Smooth muscle cell (in vitro differentiated cells): ENCODE results near the gene PTP4A2. TPM values are rescaled to one million over a fixed set of nuclear protein-coding genes. Genes with fewer than 3 reads are reported as not detected.

Experiments used
- DNase-seq: peaks from one replicate; lab custom pipeline; 2025; ENCODE audit not compliant: unreplicated experiment; lab: John Stamatoyannopoulos, UW
- H2AFZ ChIP-seq: fragments of 200-600 bp; sonication (generic); 2 replicates; pipeline ENCODE4 v1.6.0; 2016; ENCODE audit warnings: antibody characterized with exemption, low read depth, mild to moderate bottlenecking
- H3F3A ChIP-seq: fragments of 200-600 bp; sonication (generic); 2 replicates; pipeline ENCODE4 v1.6.0; 2017; ENCODE audit warnings: antibody characterized with exemption, low read depth
- H3K27ac ChIP-seq: fragments of 200-600 bp; sonication (generic); 2 replicates; pipeline ENCODE4 v1.5.1; 2016; ENCODE audit warnings: low read depth, mild to moderate bottlenecking
- H3K27me3 ChIP-seq: fragments of 200-600 bp; sonication (generic); 2 replicates; pipeline ENCODE4 v1.6.1; 2016; ENCODE audit warnings: low read depth, mild to moderate bottlenecking
- H3K36me3 ChIP-seq: fragments of 200-600 bp; sonication (generic); 2 replicates; pipeline ENCODE4 v1.5.1; 2016; ENCODE audit warnings: low read depth
- H3K4me1 ChIP-seq: fragments of 200-600 bp; sonication (generic); 2 replicates; pipeline ENCODE4 v1.5.1; 2016; ENCODE audit warnings: low read depth
- H3K4me2 ChIP-seq: fragments of 200-600 bp; sonication (generic); 2 replicates; pipeline ENCODE4 v1.6.0; 2016; ENCODE audit warnings: mild to moderate bottlenecking
- H3K4me3 ChIP-seq: fragments of 200-600 bp; sonication (generic); 2 replicates; pipeline ENCODE4 v1.5.1; 2016; ENCODE audit warnings: mild to moderate bottlenecking
- H3K79me2 ChIP-seq: fragments of 200-600 bp; sonication (generic); 2 replicates; pipeline ENCODE4 v1.6.0; 2016; ENCODE audit warnings: low read depth, mild to moderate bottlenecking
- H3K9ac ChIP-seq: fragments of 200-600 bp; sonication (generic); 2 replicates; pipeline ENCODE4 v1.6.0; 2016; ENCODE audit warnings: low read depth
- H3K9me3 ChIP-seq: fragments of 200-600 bp; sonication (generic); replicated peaks from 2 replicates; pipeline ENCODE4 v1.5.1; 2016; ENCODE audit warnings: low read depth
- H4K20me1 ChIP-seq: fragments of 200-600 bp; sonication (generic); 2 replicates; pipeline ENCODE4 v1.6.0; 2016; ENCODE audit warnings: low read depth
- WGBS: methylation state at CpG from one replicate; pipeline ENCODE4 v1.1.7; 2016; ENCODE audit warnings: low lambda C conversion rate; 5-methylcytosine and 5-hydroxymethylcytosine counted together
- polyA plus RNA-seq: library from polyadenylated mRNA; unstranded; fragments of >200 nt; fragmentation: Nextera tagmentation; extraction: Ambion mirVana; gene quantifications from 2 replicates; pipeline ENCODE4 v1.2.1, GENCODE V29; 2016
- total RNA-seq: library from RNA; depleted of rRNA; stranded (reverse); fragments of >200 nt; gene quantifications from 2 replicates; pipeline ENCODE4 v1.2.3, GENCODE V29; 2014
- TF ChIP-seq, protein P1 (sequence below): fragments of 200-600 bp; sonication (generic); IDR thresholded peaks from 2 replicates; pipeline ENCODE4 v1.5.1; 2017; ENCODE audit warnings: borderline replicate concordance, mild to moderate bottlenecking, antibody characterized with exemption; ENCODE audit not compliant: insufficient read depth, poor library complexity, severe bottlenecking

The PTP4A2 gene
- total and polyA plus RNA-seq, 2 experiments from 2014 or later = 334 to 460 TPM

DNA sequence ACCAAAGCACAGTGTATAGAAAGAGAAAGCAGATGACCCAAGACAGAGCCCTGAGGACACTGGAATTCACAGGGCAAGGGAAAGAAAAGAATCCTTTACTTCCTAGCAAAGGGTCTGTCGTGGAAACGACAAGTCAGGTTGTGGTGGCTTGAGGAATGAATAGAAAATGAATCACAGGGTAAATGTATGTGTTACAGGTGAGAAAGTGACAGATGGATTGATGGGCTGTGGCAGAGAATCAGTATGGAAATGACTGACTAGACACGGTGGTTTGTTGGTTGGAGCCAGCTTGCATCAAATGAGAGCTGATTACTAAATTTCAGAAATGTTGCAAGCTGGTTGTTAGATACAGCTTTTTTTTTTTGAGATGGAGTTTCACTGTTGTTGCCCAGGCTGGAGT, 46.9 kb downstream of the PTP4A2 start:
- H3K27ac ChIP-seq = no peak overlapping the region
- H3K9me3 ChIP-seq = no peaks in the 10 kb centered on the region
- no peak overlapping the region for H3K4me3 ChIP-seq
- no peak for DNase-seq
- H2AFZ ChIP-seq = no peak overlapping the region
- H3K79me2 ChIP-seq = no peaks in the 10 kb centered on the region
- H3K4me2 ChIP-seq = no peak overlapping the region
- no peaks in the 10 kb centered on the region for H3K27me3 ChIP-seq
- no peaks in the 10 kb centered on the region for H3K36me3 ChIP-seq
- H3K9ac ChIP-seq = no peak overlapping the region
- TF ChIP-seq, protein P1, sequence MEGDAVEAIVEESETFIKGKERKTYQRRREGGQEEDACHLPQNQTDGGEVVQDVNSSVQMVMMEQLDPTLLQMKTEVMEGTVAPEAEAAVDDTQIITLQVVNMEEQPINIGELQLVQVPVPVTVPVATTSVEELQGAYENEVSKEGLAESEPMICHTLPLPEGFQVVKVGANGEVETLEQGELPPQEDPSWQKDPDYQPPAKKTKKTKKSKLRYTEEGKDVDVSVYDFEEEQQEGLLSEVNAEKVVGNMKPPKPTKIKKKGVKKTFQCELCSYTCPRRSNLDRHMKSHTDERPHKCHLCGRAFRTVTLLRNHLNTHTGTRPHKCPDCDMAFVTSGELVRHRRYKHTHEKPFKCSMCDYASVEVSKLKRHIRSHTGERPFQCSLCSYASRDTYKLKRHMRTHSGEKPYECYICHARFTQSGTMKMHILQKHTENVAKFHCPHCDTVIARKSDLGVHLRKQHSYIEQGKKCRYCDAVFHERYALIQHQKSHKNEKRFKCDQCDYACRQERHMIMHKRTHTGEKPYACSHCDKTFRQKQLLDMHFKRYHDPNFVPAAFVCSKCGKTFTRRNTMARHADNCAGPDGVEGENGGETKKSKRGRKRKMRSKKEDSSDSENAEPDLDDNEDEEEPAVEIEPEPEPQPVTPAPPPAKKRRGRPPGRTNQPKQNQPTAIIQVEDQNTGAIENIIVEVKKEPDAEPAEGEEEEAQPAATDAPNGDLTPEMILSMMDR = no peak
- no peaks in the 10 kb centered on the region for H3F3A ChIP-seq
- no peaks in the 10 kb centered on the region for H3K4me1 ChIP-seq
- 79% methylated on average over 3 of the region's 3 CpGs for WGBS
- no peaks in the 10 kb centered on the region for H4K20me1 ChIP-seq

DNA sequence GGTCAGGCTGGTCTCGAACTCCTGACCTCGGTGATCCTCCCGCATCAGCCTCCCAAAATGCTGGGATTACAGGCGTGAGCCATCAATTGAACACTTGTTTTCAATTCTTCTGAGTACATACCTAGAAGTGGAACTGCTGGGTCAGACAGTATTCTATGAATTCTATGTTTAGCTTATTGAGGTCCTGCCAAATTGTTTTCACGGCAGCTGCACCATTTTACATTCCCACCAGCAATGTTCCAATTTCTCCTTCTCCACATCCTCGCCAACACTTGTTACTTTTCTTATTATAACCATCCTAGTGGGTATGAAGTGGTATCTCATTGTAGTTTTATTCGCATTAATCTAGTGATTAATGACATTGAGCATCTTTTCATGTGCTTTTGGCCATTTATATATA, 49.9 kb downstream of the PTP4A2 start:
- 95% methylated on average over 7 of the region's 7 CpGs for WGBS
- no peak for DNase-seq
- Histone ChIP-seq H3K79me2 (no peaks in the 10 kb centered on the region), H3K4me1 (no peaks in the 10 kb centered on the region), H3K9ac (no peak overlapping the region), H3K9me3 (no peaks in the 10 kb centered on the region), H3K4me3 (no peak overlapping the region), H4K20me1 (no peaks in the 10 kb centered on the region), H3K4me2 (no peak overlapping the region), H3F3A (no peaks in the 10 kb centered on the region), H2AFZ (no peak overlapping the region), H3K36me3 (no peaks in the 10 kb centered on the region), H3K27ac (no peak overlapping the region), H3K27me3 (no peaks in the 10 kb centered on the region)
- TF ChIP-seq, protein P1 = no peak

DNA sequence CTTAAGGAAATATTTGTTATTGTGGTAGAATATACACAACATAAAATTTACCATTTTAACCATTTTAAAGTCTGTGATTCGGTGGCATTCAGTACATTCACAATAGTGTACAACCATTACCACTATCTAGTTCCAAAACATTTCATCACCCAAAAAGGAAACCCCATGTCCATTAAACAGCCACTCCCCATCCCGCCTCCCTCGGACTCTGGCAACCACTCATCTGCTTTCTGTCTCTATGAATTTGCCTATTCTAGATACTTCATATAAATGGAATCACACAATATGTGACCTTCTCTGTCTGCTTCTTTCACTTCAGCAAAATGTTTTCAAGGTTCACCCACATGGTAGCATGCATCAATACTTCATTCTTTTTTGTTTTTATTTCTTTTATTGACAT, 51.3 kb downstream of the PTP4A2 start:
- no peak for DNase-seq
- Histone ChIP-seq H3K4me3 (no peak overlapping the region), H2AFZ (no peak overlapping the region), H3F3A (no peaks in the 10 kb centered on the region), H3K9ac (no peak overlapping the region), H3K36me3 (no peaks in the 10 kb centered on the region), H3K4me2 (no peak overlapping the region), H3K27me3 (no peaks in the 10 kb centered on the region), H3K4me1 (no peaks in the 10 kb centered on the region), H3K79me2 (no peaks in the 10 kb centered on the region), H3K27ac (no peak overlapping the region), H4K20me1 (no peaks in the 10 kb centered on the region), H3K9me3 (no peaks in the 10 kb centered on the region)
- TF ChIP-seq, protein P1 = no peak
- WGBS = 86% methylated on average over 3 of the region's 3 CpGs

DNA sequence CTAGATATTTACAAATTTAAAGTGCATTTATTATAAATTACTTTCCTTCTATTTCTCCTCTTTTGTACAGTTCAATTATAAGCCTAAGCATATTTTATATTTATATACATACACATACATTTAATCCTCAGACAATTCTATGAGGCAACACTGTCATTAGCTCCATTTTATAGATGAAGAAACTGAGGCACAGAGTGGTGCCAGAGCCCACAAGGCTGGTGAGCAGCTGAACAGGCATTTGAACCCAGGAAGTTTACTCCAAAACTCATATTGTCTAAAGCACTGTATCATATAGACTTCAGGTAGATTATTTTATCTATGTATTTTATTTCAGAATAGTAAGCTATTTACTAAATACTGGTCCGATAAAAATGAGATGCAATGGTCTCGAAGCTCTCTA, 52.3 kb downstream of the PTP4A2 start:
- 96% methylated on average over 2 of the region's 2 CpGs for WGBS
- H3K36me3 ChIP-seq = no peaks in the 10 kb centered on the region
- H3K27me3 ChIP-seq = no peaks in the 10 kb centered on the region
- H4K20me1 ChIP-seq = no peaks in the 10 kb centered on the region
- no peak overlapping the region for H3K4me3 ChIP-seq
- H3K79me2 ChIP-seq = no peaks in the 10 kb centered on the region
- no peak for DNase-seq
- no peak overlapping the region for H3K27ac ChIP-seq
- no peak overlapping the region for H3K4me2 ChIP-seq
- TF ChIP-seq, protein P1 = no peak
- no peak overlapping the region for H3K9ac ChIP-seq
- H3K4me1 ChIP-seq = no peaks in the 10 kb centered on the region
- no peaks in the 10 kb centered on the region for H3K9me3 ChIP-seq
- no peaks in the 10 kb centered on the region for H3F3A ChIP-seq
- H2AFZ ChIP-seq = no peak overlapping the region
